H9 (cell line): ENCODE results near the gene STX16. TPM values are rescaled to one million over a fixed set of nuclear protein-coding genes. Genes with fewer than 3 reads are reported as not detected.

ENCODE experiments used
- DNase-seq: peaks from one replicate; pipeline ENCODE4 v3.0.0-alpha.2; 2017
- H2AFZ ChIP-seq: one replicate; pipeline ENCODE4 v1.6.1; 2013; ENCODE audit warnings: mild to moderate bottlenecking, low read length, control low read depth, moderate library complexity
- H2AK5ac ChIP-seq: 2 replicates; pipeline ENCODE4 v1.6.1; 2013; ENCODE audit warnings: low read length, control low read depth, mixed read lengths; ENCODE audit not compliant: insufficient read length
- H2BK120ac ChIP-seq: one replicate; pipeline ENCODE4 v1.6.1; 2013; ENCODE audit warnings: low read depth, mild to moderate bottlenecking, low read length, control low read depth, inconsistent platforms; ENCODE audit not compliant: poor library complexity, severe bottlenecking
- H2BK12ac ChIP-seq: 2 replicates; pipeline ENCODE4 v1.6.1; 2013; ENCODE audit warnings: low read length, control low read depth, mixed read lengths, low read depth; ENCODE audit not compliant: insufficient read length
- H2BK15ac ChIP-seq: 2 replicates; pipeline ENCODE4 v1.6.1; 2013; ENCODE audit warnings: low read depth, low read length, control low read depth
- H2BK20ac ChIP-seq: one replicate; pipeline ENCODE4 v1.6.1; 2013; ENCODE audit warnings: low read depth, mild to moderate bottlenecking, low read length, control low read depth, inconsistent platforms; ENCODE audit not compliant: poor library complexity, severe bottlenecking
- H2BK5ac ChIP-seq: 2 replicates; pipeline ENCODE4 v1.6.1; 2013; ENCODE audit warnings: low read length, control low read depth, mixed read lengths; ENCODE audit not compliant: insufficient read length
- H3K14ac ChIP-seq: 2 replicates; pipeline ENCODE4 v1.6.1; 2013; ENCODE audit warnings: low read length, control low read depth; ENCODE audit not compliant: insufficient read depth
- H3K18ac ChIP-seq: 2 replicates; pipeline ENCODE4 v1.6.1; 2013; ENCODE audit warnings: low read depth, mild to moderate bottlenecking, mixed read lengths, low read length, control low read depth; ENCODE audit not compliant: insufficient read length
- H3K23ac ChIP-seq: 2 replicates; pipeline ENCODE4 v1.6.1; 2013; ENCODE audit warnings: low read length, control low read depth, mixed read lengths, low read depth; ENCODE audit not compliant: insufficient read length
- H3K23me2 ChIP-seq: 2 replicates; pipeline ENCODE4 v1.6.1; 2013; ENCODE audit warnings: low read depth, mild to moderate bottlenecking, mixed read lengths, low read length, control low read depth; ENCODE audit not compliant: insufficient read length, poor library complexity, severe bottlenecking
- H3K27ac ChIP-seq: 2 replicates; pipeline ENCODE4 v1.5.1; 2013; ENCODE audit warnings: low read length, control low read depth, mixed read lengths, low read depth; ENCODE audit not compliant: insufficient read length
- H3K27me3 ChIP-seq: 2 replicates; pipeline ENCODE4 v1.6.1; 2013; ENCODE audit warnings: low read length, control low read depth, inconsistent platforms; ENCODE audit not compliant: insufficient read depth
- H3K4ac ChIP-seq: 2 replicates; pipeline ENCODE4 v1.6.1; 2013; ENCODE audit warnings: low read depth, mild to moderate bottlenecking, control low read depth, inconsistent platforms, low read length, moderate library complexity
- H3K4me1 ChIP-seq: 2 replicates; pipeline ENCODE4 v1.6.1; 2013; ENCODE audit warnings: low read length, control low read depth, inconsistent platforms; ENCODE audit not compliant: insufficient read depth
- H3K4me2 ChIP-seq: 2 replicates; pipeline ENCODE4 v1.6.1; 2013; ENCODE audit warnings: low read length, control low read depth, mixed read lengths; ENCODE audit not compliant: insufficient read length, insufficient read depth
- H3K56ac ChIP-seq: 2 replicates; pipeline ENCODE4 v1.6.1; 2013; ENCODE audit warnings: low read depth, mild to moderate bottlenecking, mixed read lengths, low read length, control low read depth; ENCODE audit not compliant: insufficient read length
- H3K79me1 ChIP-seq: 2 replicates; pipeline ENCODE4 v1.6.1; 2013; ENCODE audit warnings: low read depth, mild to moderate bottlenecking, moderate library complexity, low read length, control low read depth, inconsistent platforms; ENCODE audit not compliant: insufficient read depth, poor library complexity, severe bottlenecking
- H3K79me2 ChIP-seq: 2 replicates; pipeline ENCODE4 v1.6.1; 2013; ENCODE audit warnings: low read length, control low read depth, inconsistent platforms; ENCODE audit not compliant: insufficient read depth
- H3K9ac ChIP-seq: 2 replicates; pipeline ENCODE4 v1.6.1; 2013; ENCODE audit warnings: low read length, control low read depth, mixed read lengths; ENCODE audit not compliant: insufficient read length; ENCODE audit errors: extremely low read depth
- H3K9me3 ChIP-seq: one replicate; pipeline ENCODE4 v1.6.1; 2013; ENCODE audit warnings: low read depth, low read length, inconsistent platforms; ENCODE audit not compliant: control insufficient read depth
- H3T11ph ChIP-seq: one replicate; pipeline ENCODE4 v1.6.1; 2013; ENCODE audit warnings: mild to moderate bottlenecking, low read length, control low read depth, inconsistent platforms
- H4K20me1 ChIP-seq: one replicate; pipeline ENCODE4 v1.6.1; 2013; ENCODE audit not compliant: control insufficient read depth, insufficient read length, insufficient read depth
- H4K5ac ChIP-seq: 2 replicates; pipeline ENCODE4 v1.6.1; 2013; ENCODE audit warnings: low read depth, mild to moderate bottlenecking, mixed read lengths, low read length, control low read depth; ENCODE audit not compliant: insufficient read length
- H4K8ac ChIP-seq: replicated peaks from 2 replicates; pipeline ENCODE4 v1.6.1; 2013; ENCODE audit warnings: low read length, control low read depth, mixed read lengths, low read depth; ENCODE audit not compliant: insufficient read length
- H4K91ac ChIP-seq: 2 replicates; pipeline ENCODE4 v1.6.1; 2013; ENCODE audit warnings: low read depth, mild to moderate bottlenecking, moderate library complexity, mixed read lengths, low read length, control low read depth; ENCODE audit not compliant: insufficient read length
- H3K27ac Mint-ChIP-seq, 3 experiments: 2 replicates in 2 of 3; 3 replicates in 1 of 3; pipeline ENCODE4 v1.8.0; 2020 to 2021; ENCODE audit warnings: mixed read lengths in 3 of 3, mild to moderate bottlenecking in 1 of 3, moderate library complexity in 1 of 3
- H3K27me3 Mint-ChIP-seq: 2 replicates; pipeline ENCODE4 v1.8.0; 2021; ENCODE audit warnings: low read depth, mild to moderate bottlenecking, moderate library complexity, mixed read lengths
- H3K36me3 Mint-ChIP-seq, 3 experiments: 2 replicates in 2 of 3; 3 replicates in 1 of 3; pipeline ENCODE4 v1.8.0; 2020 to 2021; ENCODE audit warnings: low read depth in 3 of 3, mixed read lengths in 3 of 3; ENCODE audit not compliant: insufficient read depth in 1 of 3
- H3K4me1 Mint-ChIP-seq, 2 experiments: 2 replicates each; pipeline ENCODE4 v1.8.0; 2020; ENCODE audit warnings: mixed read lengths in 2 of 2
- H3K4me3 Mint-ChIP-seq, 2 experiments: 2 replicates in 1 of 2; 3 replicates in 1 of 2; pipeline ENCODE4 v1.8.0; 2020 to 2021; ENCODE audit warnings: mild to moderate bottlenecking in 2 of 2, mixed read lengths in 2 of 2, moderate library complexity in 1 of 2
- H3K9me3 Mint-ChIP-seq, 2 experiments: 2 replicates in 1 of 2; 3 replicates in 1 of 2; pipeline ENCODE4 v1.8.0; 2020; ENCODE audit warnings: mild to moderate bottlenecking in 2 of 2, mixed read lengths in 2 of 2, moderate library complexity in 1 of 2
- WGBS: extraction: QIAGEN DNeasy Blood & Tissue Kit; methylation state at CpG from one replicate; pipeline ENCODE4 v1.1.7; 2013; ENCODE audit warnings: missing lambda C conversion rate, low lambda C conversion rate, mixed read lengths; ENCODE audit not compliant: insufficient read length; ENCODE audit errors: extremely low coverage; 5-methylcytosine and 5-hydroxymethylcytosine counted together
- total RNA-seq: library from RNA; stranded (reverse); gene quantifications from 2 replicates; pipeline ENCODE4 v1.2.1, GENCODE V29; 2021
- TF ChIP-seq, protein P1 (sequence below): fragments of 200-600 bp; sonication (generic); conservative IDR thresholded peaks from 3 replicates; pipeline ENCODE4 v1.8.0; 2021; ENCODE audit warnings: antibody characterized with exemption, mild to moderate bottlenecking

Gene STX16
- total RNA-seq, 1 experiment from 2014 or later, result 87.8 TPM

- Histone ChIP-seq H3K56ac (no peak overlapping the region), H4K5ac (no peak overlapping the region), H3K4ac (no peak overlapping the region), H3K23ac (no peak overlapping the region), H3K27me3 (no peaks in the 10 kb centered on the region), H3T11ph (no peak overlapping the region), H2AK5ac (no peak overlapping the region), H2BK15ac (no peak overlapping the region), H3K9me3 (no peaks in the 10 kb centered on the region), H3K4me1 (no peaks in the 10 kb centered on the region), H3K4me2 (no peak overlapping the region), H2BK5ac (no peak overlapping the region), H3K79me1 (no peaks in the 10 kb centered on the region), H3K9ac (no peak overlapping the region), H2BK120ac (no peak overlapping the region), H4K20me1 (no peaks in the 10 kb centered on the region), H3K23me2 (no peaks in the 10 kb centered on the region), H2BK12ac (no peak overlapping the region), H3K27ac (no peak overlapping the region), H3K79me2 (no peaks in the 10 kb centered on the region), H2AFZ (no peak overlapping the region), H2BK20ac (no peak overlapping the region), H3K18ac (no peak overlapping the region), H3K14ac (no peak overlapping the region), H4K8ac (no peak overlapping the region), H4K91ac (no peak overlapping the region)
- Mint-ChIP-seq H3K4me1 (no peaks in the 10 kb centered on the region; a peak in 1 of 4 replicates), H3K4me3 (no peak overlapping the region), H3K27me3 (peaks cover 3% of the 10 kb centered on the region), H3K9me3 (no peaks in the 10 kb centered on the region), H3K27ac (no peak overlapping the region), H3K36me3 (no peaks in the 10 kb centered on the region; a peak in 1 of 7 replicates)
- no CpG with 5 or more reads among the region's 19 CpGs for WGBS
- no peak for DNase-seq
- TF ChIP-seq, protein P1, sequence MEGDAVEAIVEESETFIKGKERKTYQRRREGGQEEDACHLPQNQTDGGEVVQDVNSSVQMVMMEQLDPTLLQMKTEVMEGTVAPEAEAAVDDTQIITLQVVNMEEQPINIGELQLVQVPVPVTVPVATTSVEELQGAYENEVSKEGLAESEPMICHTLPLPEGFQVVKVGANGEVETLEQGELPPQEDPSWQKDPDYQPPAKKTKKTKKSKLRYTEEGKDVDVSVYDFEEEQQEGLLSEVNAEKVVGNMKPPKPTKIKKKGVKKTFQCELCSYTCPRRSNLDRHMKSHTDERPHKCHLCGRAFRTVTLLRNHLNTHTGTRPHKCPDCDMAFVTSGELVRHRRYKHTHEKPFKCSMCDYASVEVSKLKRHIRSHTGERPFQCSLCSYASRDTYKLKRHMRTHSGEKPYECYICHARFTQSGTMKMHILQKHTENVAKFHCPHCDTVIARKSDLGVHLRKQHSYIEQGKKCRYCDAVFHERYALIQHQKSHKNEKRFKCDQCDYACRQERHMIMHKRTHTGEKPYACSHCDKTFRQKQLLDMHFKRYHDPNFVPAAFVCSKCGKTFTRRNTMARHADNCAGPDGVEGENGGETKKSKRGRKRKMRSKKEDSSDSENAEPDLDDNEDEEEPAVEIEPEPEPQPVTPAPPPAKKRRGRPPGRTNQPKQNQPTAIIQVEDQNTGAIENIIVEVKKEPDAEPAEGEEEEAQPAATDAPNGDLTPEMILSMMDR, result no peak
These were observed 45.6 kb upstream of the STX16 start for GRCh38 chr20:58605292-58606065.
